ENCODE measurements around the gene ARHGAP9.

Gene ARHGAP9

GRCh38 chr12:57491393-57492280 lies 12.0 kb upstream of the ARHGAP9 start:
- FAIRE-seq, result no peak

GRCh38 chr12:57490126-57490525 lies 10.5 kb upstream of the ARHGAP9 start:
- no peak for FAIRE-seq

GRCh38 chr12:57489157-57489641 lies 9.5 kb upstream of the ARHGAP9 start:
- no peak for FAIRE-seq

- no peak for FAIRE-seq
Observed at GRCh38 chr12:57488402-57489156, 8.9 kb upstream of the ARHGAP9 start.

GRCh38 chr12:57487597-57488401 lies 8.1 kb upstream of the ARHGAP9 start, which contains the start of gene MARS1:
TSS of gene MARS1 (plus strand) at chr12:57488068. CDS start at chr12:57488091, 23 bp downstream.
- FAIRE-seq, result no peak

GRCh38 chr12:57487055-57487596 lies 7.5 kb upstream of the ARHGAP9 start:
- no peak for FAIRE-seq

GRCh38 chr12:57485695-57486094 lies 6.0 kb upstream of the ARHGAP9 start:
- FAIRE-seq, result no peak

- no peak for FAIRE-seq
Observed at GRCh38 chr12:57483466-57483865, 3.8 kb upstream of the ARHGAP9 start.

GRCh38 chr12:57481671-57482070 lies 2.0 kb upstream of the ARHGAP9 start:
- no peak for FAIRE-seq

GRCh38 chr12:57479043-57479375 lies 657 bp downstream of the ARHGAP9 start:
- no peak for FAIRE-seq

GRCh38 chr12:57477710-57478681 lies 1.7 kb downstream of the ARHGAP9 start:
- FAIRE-seq, result no peak

GRCh38 chr12:57476993-57477709 lies 2.5 kb downstream of the ARHGAP9 start:
- no peak for FAIRE-seq

GRCh38 chr12:57476162-57476992 lies 3.3 kb downstream of the ARHGAP9 start:
- FAIRE-seq, result no peak

GRCh38 chr12:57475271-57476161 lies 4.2 kb downstream of the ARHGAP9 start:
- FAIRE-seq, result no peak

GRCh38 chr12:57474862-57475261 lies 4.8 kb downstream of the ARHGAP9 start:
- FAIRE-seq, result no peak

GRCh38 chr12:57474430-57474829 lies 5.2 kb downstream of the ARHGAP9 start:
- no peak for FAIRE-seq

GRCh38 chr12:57473886-57474285 lies 5.8 kb downstream of the ARHGAP9 start:
- no peak for FAIRE-seq

- FAIRE-seq, result no peak
Observed at GRCh38 chr12:57473392-57473791, 6.3 kb downstream of the ARHGAP9 start.

GRCh38 chr12:57472391-57472790 lies 7.3 kb downstream of the ARHGAP9 start:
- FAIRE-seq, result no peak
